Small intestine (tissue), 7 donors: ENCODE measurements around the gene DYNC1LI1. TPM values are rescaled to one million over a fixed set of nuclear protein-coding genes. Genes with fewer than 3 reads are reported as not detected.

Experiments used
- DNase-seq, 2 donors: peaks; one replicate each; pipeline versions ENCODE4 v3.0.0 to v3.0.0-alpha.2; 2013
- FAIRE-seq: peaks from 2 replicates; lab custom pipeline; 2012; peaks lifted over from hg19 to GRCh38; lab: Jason Lieb, UNC
- H3K27ac ChIP-seq, 3 donors: one replicate each; pipeline ENCODE4 v1.5.1; 2013; ENCODE audit warnings: low read length in 2 of 3, mild to moderate bottlenecking in 2 of 3, control low read depth in 1 of 3, inconsistent platforms in 1 of 3, low read depth in 1 of 3, moderate library complexity in 1 of 3
- H3K27me3 ChIP-seq, 3 donors: one replicate each; pipeline ENCODE4 v1.6.1; 2013; ENCODE audit warnings: low read length in 3 of 3, inconsistent platforms in 1 of 3; ENCODE audit not compliant: control insufficient read depth in 3 of 3, insufficient read depth in 3 of 3
- H3K36me3 ChIP-seq, 3 donors: one replicate each; pipeline ENCODE4 v1.6.1; 2013; ENCODE audit warnings: low read length in 3 of 3, inconsistent platforms in 1 of 3, low read depth in 1 of 3, mild to moderate bottlenecking in 1 of 3, moderate library complexity in 1 of 3; ENCODE audit not compliant: control insufficient read depth in 3 of 3, insufficient read depth in 2 of 3
- H3K4me1 ChIP-seq, 3 donors: one replicate each; pipeline ENCODE4 v1.6.1; 2013; ENCODE audit warnings: low read length in 2 of 3, inconsistent platforms in 1 of 3, low read depth in 1 of 3, mild to moderate bottlenecking in 1 of 3, moderate library complexity in 1 of 3; ENCODE audit not compliant: control insufficient read depth in 3 of 3, insufficient read depth in 2 of 3
- H3K4me3 ChIP-seq, 3 donors: one replicate each; pipeline ENCODE4 v1.5.1; 2013; ENCODE audit warnings: low read length in 3 of 3, control low read depth in 1 of 3, inconsistent platforms in 1 of 3, low read depth in 1 of 3, mild to moderate bottlenecking in 1 of 3, moderate library complexity in 1 of 3
- H3K9me3 ChIP-seq, 2 donors: one replicate each; pipeline ENCODE4 v1.6.1; 2013; ENCODE audit warnings: low read depth in 1 of 2, low read length in 1 of 2; ENCODE audit not compliant: control insufficient read depth in 2 of 2, insufficient read depth in 1 of 2
- WGBS, 3 donors: extraction: QIAGEN DNeasy Blood & Tissue Kit; methylation state at CpG; one replicate each; pipeline ENCODE4 v1.1.7; 2013; 5-methylcytosine and 5-hydroxymethylcytosine counted together
- polyA plus RNA-seq, 4 donors: library from polyadenylated mRNA; stranded (reverse) in 3 of 4; unstranded in 1 of 4; fragments of 200-250 nt in 3 of 4; fragments of 120-200 nt in 1 of 4; gene quantifications; one replicate each; pipeline versions ENCODE4 v1.2.1 to v1.2.3, GENCODE V29; 2013
- donor health status: healthy with polysubstance abuse.
- donor health status: control.
- donor health status: control.
- donor health status: Bipolar disorder and iron deficiency.
- donor health status: healthy.

Gene DYNC1LI1
- polyA plus RNA-seq, 4 donors: 20.2 to 39.3 (median 26.4) TPM

- peaks cover 0 to 3% (median 0%) of the 10 kb centered on the region in 3 donors for H3K4me1 ChIP-seq
- 95 to 100% (median 95%) methylated on average over 1 of the region's 1 CpG for WGBS, 3 donors
- no peaks in the 10 kb centered on the region for H3K9me3 ChIP-seq
- H3K36me3 ChIP-seq: peaks cover 0 to 24% (median 2%) of the 10 kb centered on the region in 3 donors
- H3K27me3 ChIP-seq: no peaks in the 10 kb centered on the region
- FAIRE-seq (no peak), DNase-seq (no peak)
- H3K27ac ChIP-seq: no peak overlapping the region
- no peak overlapping the region for H3K4me3 ChIP-seq
Observed at GRCh38 chr3:32564195-32564594, 6.5 kb downstream of the DYNC1LI1 start.

- Histone ChIP-seq H3K36me3 (peaks cover 0 to 22% (median 2%) of the 10 kb centered on the region in 3 donors), H3K4me1 (no peaks in the 10 kb centered on the region), H3K9me3 (no peaks in the 10 kb centered on the region), H3K27ac (no peak overlapping the region), H3K27me3 (no peaks in the 10 kb centered on the region), H3K4me3 (no peak overlapping the region)
- DNase-seq (no peak), FAIRE-seq (no peak)
- WGBS, 3 donors: 91 to 96% (median 92%) methylated on average over 7 of the region's 7 CpGs
Observed at GRCh38 chr3:32562640-32563039, 8.0 kb downstream of the DYNC1LI1 start.

GRCh38 chr3:32557640-32558352 is 12.9 kb downstream of the DYNC1LI1 start:
- DNase-seq: peak in 1 of 2 donors; percentile 11
- WGBS, 3 donors: 32 to 52% (median 34%) methylated on average over 3 of the region's 3 CpGs
- Histone ChIP-seq H3K4me3 (no peak overlapping the region), H3K27ac (no peak overlapping the region), H3K4me1 (peaks cover 0 to 2% (median 0%) of the 10 kb centered on the region in 3 donors), H3K36me3 (peaks cover 0 to 8% (median 2%) of the 10 kb centered on the region in 3 donors), H3K27me3 (no peaks in the 10 kb centered on the region), H3K9me3 (no peaks in the 10 kb centered on the region)
- no peak for FAIRE-seq

GRCh38 chr3:32556332-32556731 is 14.3 kb downstream of the DYNC1LI1 start:
- Histone ChIP-seq H3K27ac (no peak overlapping the region), H3K36me3 (peaks cover 0 to 3% (median 2%) of the 10 kb centered on the region in 3 donors), H3K4me3 (no peak overlapping the region), H3K4me1 (peaks cover 0 to 2% (median under 1%) of the 10 kb centered on the region in 3 donors), H3K9me3 (no peaks in the 10 kb centered on the region), H3K27me3 (no peaks in the 10 kb centered on the region)
- FAIRE-seq (no peak), DNase-seq (no peak)
- 89 to 94% (median 94%) methylated on average over 3 of the region's 3 CpGs for WGBS, 3 donors

- Histone ChIP-seq H3K36me3 (peaks cover 0 to 2% (median 0%) of the 10 kb centered on the region in 3 donors), H3K27me3 (no peaks in the 10 kb centered on the region), H3K4me1 (peaks cover 0 to 2% (median 2%) of the 10 kb centered on the region in 3 donors), H3K4me3 (no peak overlapping the region), H3K27ac (no peak overlapping the region), H3K9me3 (no peaks in the 10 kb centered on the region)
- no peak for FAIRE-seq
- DNase-seq: no peak
Observed at GRCh38 chr3:32553973-32554372, 16.7 kb downstream of the DYNC1LI1 start.

- no peak for FAIRE-seq
- H3K9me3 ChIP-seq: no peaks in the 10 kb centered on the region
- peaks cover 0 to 2% (median 0%) of the 10 kb centered on the region in 3 donors for H3K36me3 ChIP-seq
- H3K27me3 ChIP-seq: no peaks in the 10 kb centered on the region
- H3K27ac ChIP-seq: no peak overlapping the region
- WGBS, 3 donors: 94 to 100% (median 96%) methylated on average over 2 of the region's 2 CpGs
- peaks cover 0 to 2% (median 2%) of the 10 kb centered on the region in 3 donors for H3K4me1 ChIP-seq
- no peak for DNase-seq
- no peak overlapping the region for H3K4me3 ChIP-seq
Observed at GRCh38 chr3:32553459-32553858, 17.2 kb downstream of the DYNC1LI1 start.

- Histone ChIP-seq H3K4me1 (peaks cover 0 to 2% (median 2%) of the 10 kb centered on the region in 3 donors), H3K36me3 (peaks cover 0 to 4% (median 2%) of the 10 kb centered on the region in 3 donors), H3K9me3 (no peaks in the 10 kb centered on the region), H3K4me3 (no peak overlapping the region), H3K27me3 (no peaks in the 10 kb centered on the region), H3K27ac (no peak overlapping the region)
- WGBS, 3 donors: 89 to 100% (median 96%) methylated on average over 1 of the region's 1 CpG
- DNase-seq (no peak), FAIRE-seq (no peak)
Observed at GRCh38 chr3:32552013-32552412, 18.6 kb downstream of the DYNC1LI1 start.

- Histone ChIP-seq H3K27me3 (no peaks in the 10 kb centered on the region), H3K4me3 (no peak overlapping the region), H3K36me3 (peaks cover 0 to 6% (median 2%) of the 10 kb centered on the region in 3 donors), H3K9me3 (no peaks in the 10 kb centered on the region), H3K27ac (no peak overlapping the region), H3K4me1 (peaks cover 0 to 2% (median 2%) of the 10 kb centered on the region in 3 donors)
- DNase-seq (no peak), FAIRE-seq (no peak)
Observed at GRCh38 chr3:32551496-32551895, 19.2 kb downstream of the DYNC1LI1 start.
